ENCODE results near the gene WIPF1.

DNA sequence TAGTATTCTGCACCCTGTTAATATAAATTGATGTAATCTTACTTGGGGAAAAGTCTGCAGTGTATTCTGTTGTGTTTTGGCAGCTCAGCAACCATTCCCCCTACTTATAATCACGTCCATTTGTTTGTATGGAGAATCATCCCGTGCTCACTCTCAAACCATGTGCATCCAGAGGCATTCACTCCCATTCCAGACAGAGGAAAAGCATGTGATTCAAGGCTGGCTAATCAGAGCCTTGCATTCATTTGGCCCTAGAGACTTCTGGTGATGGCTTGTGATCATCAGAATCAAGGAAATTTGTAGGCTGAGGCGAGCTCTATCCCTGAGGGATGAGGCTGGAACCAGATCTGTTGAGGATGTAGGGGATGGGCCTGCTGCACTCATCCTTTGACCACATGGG is 5.1 kb upstream of the WIPF1 start:
- TF ChIP-seq, protein P1, sequence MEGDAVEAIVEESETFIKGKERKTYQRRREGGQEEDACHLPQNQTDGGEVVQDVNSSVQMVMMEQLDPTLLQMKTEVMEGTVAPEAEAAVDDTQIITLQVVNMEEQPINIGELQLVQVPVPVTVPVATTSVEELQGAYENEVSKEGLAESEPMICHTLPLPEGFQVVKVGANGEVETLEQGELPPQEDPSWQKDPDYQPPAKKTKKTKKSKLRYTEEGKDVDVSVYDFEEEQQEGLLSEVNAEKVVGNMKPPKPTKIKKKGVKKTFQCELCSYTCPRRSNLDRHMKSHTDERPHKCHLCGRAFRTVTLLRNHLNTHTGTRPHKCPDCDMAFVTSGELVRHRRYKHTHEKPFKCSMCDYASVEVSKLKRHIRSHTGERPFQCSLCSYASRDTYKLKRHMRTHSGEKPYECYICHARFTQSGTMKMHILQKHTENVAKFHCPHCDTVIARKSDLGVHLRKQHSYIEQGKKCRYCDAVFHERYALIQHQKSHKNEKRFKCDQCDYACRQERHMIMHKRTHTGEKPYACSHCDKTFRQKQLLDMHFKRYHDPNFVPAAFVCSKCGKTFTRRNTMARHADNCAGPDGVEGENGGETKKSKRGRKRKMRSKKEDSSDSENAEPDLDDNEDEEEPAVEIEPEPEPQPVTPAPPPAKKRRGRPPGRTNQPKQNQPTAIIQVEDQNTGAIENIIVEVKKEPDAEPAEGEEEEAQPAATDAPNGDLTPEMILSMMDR (IDR thresholded peaks at IDR 0.05; ENCODE audit: low read depth, low read length): no peak
- no peak for TF ChIP-seq EZH2phosphoT487 (IDR thresholded peaks at IDR 0.05; ENCODE audit: low read depth)

Data from OCI-LY3 (cell line).